ENCODE results near the gene CMPK2. TPM values are rescaled to one million over a fixed set of nuclear protein-coding genes. Genes with fewer than 3 reads are reported as not detected.
A peak's percentile ranks its signal among the peaks of the same experiment; 100 is the strongest.

CMPK2 gene
- total and polyA plus RNA-seq, 9 of the 15 experiments (the other 6 are each of a cell fraction or from before 2014, with no cell fraction given): 2.6 to 10.5 (median 5.0) TPM

DNA sequence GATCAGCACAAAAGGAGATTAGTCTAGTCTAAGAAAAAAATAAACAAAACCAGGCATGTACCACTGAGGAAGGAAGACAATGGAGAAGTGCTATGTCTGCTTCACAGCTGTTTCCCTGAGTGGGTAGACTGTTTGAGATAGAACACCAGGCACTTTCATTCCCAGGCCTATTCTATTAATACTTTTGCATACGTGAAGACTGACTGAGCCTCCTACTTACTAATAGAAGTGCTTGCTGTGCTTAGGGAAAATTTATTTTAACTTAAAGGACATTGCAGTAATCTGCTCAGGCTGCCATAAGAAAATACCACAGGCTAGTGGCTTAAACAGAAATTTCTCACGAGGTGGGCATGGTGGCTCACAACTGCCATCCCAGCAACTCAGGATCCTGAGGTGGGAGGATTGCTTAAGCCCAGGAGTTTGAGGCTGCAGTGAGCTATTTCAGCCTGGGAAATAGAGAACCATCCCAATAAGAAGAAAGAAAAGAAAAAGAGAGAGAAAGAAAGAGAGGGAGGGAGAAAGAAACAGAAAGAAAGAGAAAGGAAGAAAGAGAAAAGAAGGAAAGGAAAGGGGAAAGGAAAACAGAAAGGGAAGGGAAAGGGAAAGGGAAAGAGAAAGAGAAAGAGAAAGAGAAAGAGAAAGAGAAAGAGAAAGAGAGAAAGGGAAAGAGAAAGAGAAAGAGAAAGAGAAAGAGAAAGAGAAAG is 33.0 kb downstream of the CMPK2 start:
- no peak for FAIRE-seq
- BruUV-seq (replicated peaks): no TSS peak
- Histone ChIP-seq H4K20me1 (replicated peaks; ENCODE audit: control insufficient read depth, insufficient read depth, low read length) (no peaks in the 10 kb centered on the region), H3K4me3 (no peak overlapping the region), H3K4me2 (ENCODE audit: insufficient read depth, low read length) (no peak overlapping the region), H2AFZ (ENCODE audit: low read depth, low read length) (no peak overlapping the region), H3K9ac (ENCODE audit: insufficient read depth in 1 of 2, low read depth in 2 of 2, low read length in 2 of 2) (no peak overlapping the region), H3K9me1 (ENCODE audit: control insufficient read depth, insufficient read depth, low read length) (no peaks in the 10 kb centered on the region), H3K9me3 (replicated peaks; ENCODE audit: control insufficient read depth, insufficient read depth, low read depth, low read length) (peaks cover 4% of the 10 kb centered on the region), H3K79me2 (ENCODE audit: control insufficient read depth, insufficient read depth, low read length) (no peaks in the 10 kb centered on the region), H3K4me1 (replicated peaks in 1 of 2; ENCODE audit: control insufficient read depth in 2 of 2, insufficient read depth in 2 of 2, low read length in 2 of 2) (peaks cover 0 to 6% of the 10 kb centered on the region in 2 experiments; a peak in 1 of 5 replicates), H3K36me3 (ENCODE audit: control insufficient read depth, insufficient read depth, low read length) (no peaks in the 10 kb centered on the region), H3K27me3 (ENCODE audit: control insufficient read depth in 2 of 2, insufficient read depth in 2 of 2, low read length in 2 of 2) (no peaks in the 10 kb centered on the region), H3K27ac (ENCODE audit: extremely low read depth, low read depth, low read length) (no peak overlapping the region)
- 19% methylated on average over 2 of the region's 2 CpGs for WGBS (ENCODE audit: insufficient coverage, low coverage, missing lambda C conversion rate)
- no peak for ATAC-seq
- in situ Hi-C loops (cut with MboI) (loop anchor here (25.0 kb wide), 1 partner anchor 180 kb away; no protein-coding TSS in a partner anchor), intact Hi-C loops (cut with micrococcal nuclease) (no loop called here)
- DNase-seq (ENCODE audit: extremely low read depth in 1 of 4, low spot score in 3 of 4): no peak
- ChIA-PET CTCF (ENCODE audit: low intra/inter-chr PET ratio) (no interaction called here), POLR2A (interaction anchor here (0.7 kb wide), 1 partner anchor 51 kb away, joined by 3 read pairs; no protein-coding TSS in a partner anchor)
- TF ChIP-seq, protein P1, sequence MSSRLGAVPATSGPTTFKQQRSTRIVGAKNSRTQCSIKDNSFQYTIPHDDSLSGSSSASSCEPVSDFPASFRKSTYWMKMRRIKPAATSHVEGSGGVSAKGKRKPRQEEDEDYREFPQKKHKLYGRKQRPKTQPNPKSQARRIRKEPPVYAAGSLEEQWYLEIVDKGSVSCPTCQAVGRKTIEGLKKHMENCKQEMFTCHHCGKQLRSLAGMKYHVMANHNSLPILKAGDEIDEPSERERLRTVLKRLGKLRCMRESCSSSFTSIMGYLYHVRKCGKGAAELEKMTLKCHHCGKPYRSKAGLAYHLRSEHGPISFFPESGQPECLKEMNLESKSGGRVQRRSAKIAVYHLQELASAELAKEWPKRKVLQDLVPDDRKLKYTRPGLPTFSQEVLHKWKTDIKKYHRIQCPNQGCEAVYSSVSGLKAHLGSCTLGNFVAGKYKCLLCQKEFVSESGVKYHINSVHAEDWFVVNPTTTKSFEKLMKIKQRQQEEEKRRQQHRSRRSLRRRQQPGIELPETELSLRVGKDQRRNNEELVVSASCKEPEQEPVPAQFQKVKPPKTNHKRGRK (tag; IDR thresholded peaks at IDR 0.05): peak; percentile 77
- TF ChIP-seq XRCC3 (IDR thresholded peaks at IDR 0.05): no peak
- TF ChIP-seq, protein P2, sequence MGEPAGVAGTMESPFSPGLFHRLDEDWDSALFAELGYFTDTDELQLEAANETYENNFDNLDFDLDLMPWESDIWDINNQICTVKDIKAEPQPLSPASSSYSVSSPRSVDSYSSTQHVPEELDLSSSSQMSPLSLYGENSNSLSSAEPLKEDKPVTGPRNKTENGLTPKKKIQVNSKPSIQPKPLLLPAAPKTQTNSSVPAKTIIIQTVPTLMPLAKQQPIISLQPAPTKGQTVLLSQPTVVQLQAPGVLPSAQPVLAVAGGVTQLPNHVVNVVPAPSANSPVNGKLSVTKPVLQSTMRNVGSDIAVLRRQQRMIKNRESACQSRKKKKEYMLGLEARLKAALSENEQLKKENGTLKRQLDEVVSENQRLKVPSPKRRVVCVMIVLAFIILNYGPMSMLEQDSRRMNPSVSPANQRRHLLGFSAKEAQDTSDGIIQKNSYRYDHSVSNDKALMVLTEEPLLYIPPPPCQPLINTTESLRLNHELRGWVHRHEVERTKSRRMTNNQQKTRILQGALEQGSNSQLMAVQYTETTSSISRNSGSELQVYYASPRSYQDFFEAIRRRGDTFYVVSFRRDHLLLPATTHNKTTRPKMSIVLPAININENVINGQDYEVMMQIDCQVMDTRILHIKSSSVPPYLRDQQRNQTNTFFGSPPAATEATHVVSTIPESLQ (CRISPR knock-in tag; IDR thresholded peaks at IDR 0.05): no peak
- TF ChIP-seq, protein P3, sequence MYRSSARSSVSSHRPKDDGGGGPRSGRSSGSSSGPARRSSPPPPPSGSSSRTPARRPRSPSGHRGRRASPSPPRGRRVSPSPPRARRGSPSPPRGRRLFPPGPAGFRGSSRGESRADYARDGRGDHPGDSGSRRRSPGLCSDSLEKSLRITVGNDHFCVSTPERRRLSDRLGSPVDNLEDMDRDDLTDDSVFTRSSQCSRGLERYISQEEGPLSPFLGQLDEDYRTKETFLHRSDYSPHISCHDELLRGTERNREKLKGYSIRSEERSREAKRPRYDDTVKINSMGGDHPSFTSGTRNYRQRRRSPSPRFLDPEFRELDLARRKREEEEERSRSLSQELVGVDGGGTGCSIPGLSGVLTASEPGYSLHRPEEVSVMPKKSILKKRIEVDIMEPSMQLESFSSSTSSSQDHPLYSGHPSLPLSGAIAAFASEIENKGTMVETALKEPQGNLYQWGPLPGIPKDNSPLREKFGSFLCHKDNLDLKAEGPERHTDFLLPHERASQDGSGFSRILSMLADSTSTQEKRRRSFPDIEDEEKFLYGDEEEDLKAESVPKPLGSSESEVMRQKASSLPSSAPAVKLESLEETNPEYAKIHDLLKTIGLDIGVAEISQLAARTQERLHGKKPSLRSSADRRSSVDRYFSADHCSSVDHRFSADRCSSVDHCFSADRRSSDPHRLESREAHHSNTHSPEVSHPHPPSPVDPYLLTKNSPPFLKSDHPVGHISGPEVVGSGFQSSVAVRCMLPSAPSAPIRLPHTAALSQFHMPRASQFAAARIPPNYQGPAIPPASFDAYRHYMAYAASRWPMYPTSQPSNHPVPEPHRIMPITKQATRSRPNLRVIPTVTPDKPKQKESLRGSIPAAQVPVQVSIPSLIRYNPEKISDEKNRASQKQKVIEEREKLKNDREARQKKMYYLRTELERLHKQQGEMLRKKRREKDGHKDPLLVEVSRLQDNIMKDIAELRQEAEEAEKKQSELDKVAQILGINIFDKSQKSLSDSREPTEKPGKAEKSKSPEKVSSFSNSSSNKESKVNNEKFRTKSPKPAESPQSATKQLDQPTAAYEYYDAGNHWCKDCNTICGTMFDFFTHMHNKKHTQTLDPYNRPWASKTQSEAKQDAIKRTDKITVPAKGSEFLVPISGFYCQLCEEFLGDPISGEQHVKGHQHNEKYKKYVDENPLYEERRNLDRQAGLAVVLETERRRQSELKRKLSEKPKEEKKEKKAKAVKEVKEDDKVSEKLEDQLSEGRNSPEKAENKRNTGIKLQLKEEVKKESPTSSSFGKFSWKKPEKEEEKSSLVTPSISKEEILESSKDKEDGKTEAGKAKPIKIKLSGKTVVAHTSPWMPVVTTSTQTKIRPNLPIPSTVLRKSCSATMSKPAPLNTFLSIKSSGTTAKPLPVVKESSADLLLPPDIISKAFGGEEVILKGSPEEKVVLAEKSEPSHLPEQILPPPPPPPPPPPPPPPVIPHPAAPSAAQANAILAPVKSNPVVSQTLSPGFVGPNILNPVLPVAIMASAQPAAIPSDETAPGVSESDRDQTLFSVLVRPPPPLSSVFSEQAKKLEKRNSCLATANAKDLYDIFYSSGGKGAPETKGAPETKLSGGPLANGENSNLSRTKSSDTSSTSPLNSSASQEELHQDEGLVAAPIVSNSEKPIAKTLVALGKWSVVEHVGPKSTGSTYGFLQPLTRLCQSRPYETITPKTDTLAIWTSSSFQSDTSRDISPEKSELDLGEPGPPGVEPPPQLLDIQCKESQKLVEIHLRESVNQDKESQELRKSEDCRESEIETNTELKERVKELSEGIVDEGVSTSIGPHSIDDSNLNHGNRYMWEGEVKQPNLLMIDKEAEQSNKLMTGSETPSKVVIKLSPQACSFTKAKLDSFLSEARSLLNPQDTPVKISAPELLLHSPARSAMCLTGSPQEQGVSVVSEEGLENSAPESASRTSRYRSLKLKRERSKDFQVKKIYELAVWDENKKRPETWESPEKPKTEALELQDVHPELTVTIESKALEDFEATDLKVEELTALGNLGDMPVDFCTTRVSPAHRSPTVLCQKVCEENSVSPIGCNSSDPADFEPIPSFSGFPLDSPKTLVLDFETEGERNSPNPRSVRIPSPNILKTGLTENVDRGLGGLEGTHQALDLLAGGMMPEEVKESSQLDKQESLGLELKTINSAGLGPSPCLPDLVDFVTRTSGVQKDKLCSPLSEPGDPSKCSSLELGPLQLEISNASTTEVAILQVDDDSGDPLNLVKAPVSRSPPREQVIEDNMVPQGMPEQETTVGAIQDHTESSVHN (IDR thresholded peaks at IDR 0.05; ENCODE audit: borderline replicate concordance in 1 of 2, low read depth in 1 of 2): peak in 1 of 2 experiments; percentile 75; a peak in 2 of 4 replicates
- TF ChIP-seq FOXM1 (IDR thresholded peaks at IDR 0.05; ENCODE audit: low read depth): peak; percentile 54; the same call in 1 of the 2 replicates
- no peak for TF ChIP-seq FOXM1 (CRISPR knock-in tag; IDR thresholded peaks at IDR 0.05; ENCODE audit: low read depth)
- 0 out of 4 replicates have a peak, but pooled peaks of 1 of the 2 experiments have one; percentile 20 for TF ChIP-seq HDAC1 (IDR thresholded peaks at IDR 0.05)
- peak; percentile 32 for TF ChIP-seq TAF9B (IDR thresholded peaks at IDR 0.05; ENCODE audit: partially characterized antibody)

Measured in K562 (cell line).